ENCODE data around the gene TEX264. TPM values are rescaled to one million over a fixed set of nuclear protein-coding genes. Genes with fewer than 3 reads are reported as not detected.

TEX264 gene
- total and polyA plus RNA-seq, 3 donors from 2014 or later, result 241 to 252 (median 251) TPM

GRCh38 chr3:51688206-51688600 is 17.2 kb downstream of the TEX264 start:
- Histone ChIP-seq H3K27ac (no peak overlapping the region), H3K36me3 (ENCODE audit: low read depth, missing control alignments) (no peaks in the 10 kb centered on the region), H3K27me3 (no peaks in the 10 kb centered on the region), H3K9me3 (no peaks in the 10 kb centered on the region), H3K4me1 (peaks cover 50% of the 10 kb centered on the region), H3K4me3 (no peak overlapping the region)
- 76 to 86% methylated on average over 3 of the region's 3 CpGs for WGBS, 2 donors
- DNase-seq, result no peak
- TF ChIP-seq CTCF (IDR thresholded peaks at IDR 0.05) (no peak), POLR2A (IDR thresholded peaks at IDR 0.05) (no peak)
- intact Hi-C loops (cut with DNase I; ENCODE audit: low total_unique reads), result no loop called here

- WGBS, 2 donors, result 45 to 54% methylated on average over 2 to 5 of the region's 5 CpGs
These were observed 20.0 kb downstream of the TEX264 start for GRCh38 chr3:51691021-51691420.

GRCh38 chr3:51691949-51692348 is 20.9 kb downstream of the TEX264 start:
- TF ChIP-seq POLR2A (IDR thresholded peaks at IDR 0.05) (no peak), CTCF (IDR thresholded peaks at IDR 0.05) (no peak)
- Histone ChIP-seq H3K4me3 (no peak overlapping the region), H3K27me3 (no peaks in the 10 kb centered on the region), H3K27ac (no peak overlapping the region), H3K9me3 (no peaks in the 10 kb centered on the region), H3K4me1 (peaks cover 41% of the 10 kb centered on the region), H3K36me3 (ENCODE audit: low read depth, missing control alignments) (no peaks in the 10 kb centered on the region)
- 60 to 73% methylated on average over 3 of the region's 3 CpGs for WGBS, 2 donors
- intact Hi-C loops (cut with DNase I; ENCODE audit: low total_unique reads), result no loop called here
- peak; percentile 73 for DNase-seq

More at GRCh38 chr3:51691021-51691420, 20.0 kb downstream of the TEX264 start:
- H3K9me3 ChIP-seq, result no peaks in the 10 kb centered on the region
- H3K36me3 ChIP-seq (ENCODE audit: low read depth, missing control alignments), result no peaks in the 10 kb centered on the region
- no peak for TF ChIP-seq POLR2A (IDR thresholded peaks at IDR 0.05)
- no peak for TF ChIP-seq CTCF (IDR thresholded peaks at IDR 0.05)
- no peak for DNase-seq
- no peak overlapping the region for H3K4me3 ChIP-seq
- intact Hi-C loops (cut with DNase I; ENCODE audit: low total_unique reads), result no loop called here
- H3K27me3 ChIP-seq, result no peaks in the 10 kb centered on the region
- peaks cover 48% of the 10 kb centered on the region for H3K4me1 ChIP-seq
- H3K27ac ChIP-seq, result no peak overlapping the region

- Histone ChIP-seq H3K27me3 (no peaks in the 10 kb centered on the region), H3K27ac (peak overlapping the region; percentile 13 to 14), H3K36me3 (ENCODE audit: low read depth, missing control alignments) (no peaks in the 10 kb centered on the region), H3K4me3 (no peak overlapping the region), H3K4me1 (peaks cover 31% of the 10 kb centered on the region), H3K9me3 (no peaks in the 10 kb centered on the region)
- no peak for DNase-seq
- intact Hi-C loops (cut with DNase I; ENCODE audit: low total_unique reads), result no loop called here
- WGBS, 2 donors, result 70 to 88% methylated on average over 6 to 8 of the region's 8 CpGs
- TF ChIP-seq CTCF (IDR thresholded peaks at IDR 0.05) (no peak), POLR2A (IDR thresholded peaks at IDR 0.05) (no peak)
These were observed 21.9 kb downstream of the TEX264 start for GRCh38 chr3:51692980-51693395.

- WGBS, 2 donors, result 92% methylated on average over 10 of the region's 10 CpGs
- Histone ChIP-seq H3K36me3 (ENCODE audit: low read depth, missing control alignments) (no peaks in the 10 kb centered on the region), H3K27ac (no peak overlapping the region), H3K4me1 (peaks cover 23% of the 10 kb centered on the region), H3K9me3 (no peaks in the 10 kb centered on the region), H3K27me3 (no peaks in the 10 kb centered on the region), H3K4me3 (no peak overlapping the region)
- TF ChIP-seq CTCF (IDR thresholded peaks at IDR 0.05) (no peak), POLR2A (IDR thresholded peaks at IDR 0.05) (no peak)
- DNase-seq, result no peak
- intact Hi-C loops (cut with DNase I; ENCODE audit: low total_unique reads), result no loop called here
These were observed 25.9 kb downstream of the TEX264 start for GRCh38 chr3:51696954-51697353.
